Measurements from ENCODE around the gene MELK. TPM values are rescaled to one million over a fixed set of nuclear protein-coding genes. Genes with fewer than 3 reads are reported as not detected.
"Not testable (repeated sequence)": the region's sequence is repeated elsewhere in the genome, so short reads cannot be mapped to it uniquely, and the experiment has no call there.

MELK gene
- total RNA-seq = 10 to 100 TPM; 37.2 to 57.7 TPM

- H3K36me3 Mint-ChIP-seq (ENCODE audit: low read depth) = peaks cover 19% of the 10 kb centered on the region
- H3K4me1 Mint-ChIP-seq = peaks cover 13% of the 10 kb centered on the region
- H3K27me3 Mint-ChIP-seq = no peaks in the 10 kb centered on the region
- H3K4me3 Mint-ChIP-seq = peak within 1 kb of the TSS; percentile 97
- H3K9me3 Mint-ChIP-seq = no peaks in the 10 kb centered on the region
- H3K27ac Mint-ChIP-seq = peak within 1 kb of the TSS; percentile 90
- peak; percentile 85 for ATAC-seq (replicated peaks)
Measured at GRCh38 chr9:36572515-36573418, at the start of gene MELK. Gene MELK (plus strand): TSS chr9:36572895. CDS start chr9:36581682, 8,787 bp downstream.

- Mint-ChIP-seq H3K27ac (no peak overlapping the region), H3K4me3 (no peak overlapping the region), H3K36me3 (ENCODE audit: low read depth) (no peaks in the 10 kb centered on the region), H3K9me3 (no peaks in the 10 kb centered on the region), H3K27me3 (no peaks in the 10 kb centered on the region), H3K4me1 (no peaks in the 10 kb centered on the region)
- ATAC-seq (replicated peaks) = no peak
Measured at GRCh38 chr9:36530224-36530623, 42.5 kb upstream of the MELK start.

- no peaks in the 10 kb centered on the region for H3K36me3 Mint-ChIP-seq (ENCODE audit: low read depth)
- H3K9me3 Mint-ChIP-seq = no peaks in the 10 kb centered on the region
- H3K27me3 Mint-ChIP-seq = no peaks in the 10 kb centered on the region
- no peaks in the 10 kb centered on the region for H3K4me1 Mint-ChIP-seq
- H3K4me3 Mint-ChIP-seq = no peak overlapping the region
- no peak overlapping the region for H3K27ac Mint-ChIP-seq
- ATAC-seq (replicated peaks) = no peak
Measured at GRCh38 chr9:36532353-36532752, 40.3 kb upstream of the MELK start.

DNA sequence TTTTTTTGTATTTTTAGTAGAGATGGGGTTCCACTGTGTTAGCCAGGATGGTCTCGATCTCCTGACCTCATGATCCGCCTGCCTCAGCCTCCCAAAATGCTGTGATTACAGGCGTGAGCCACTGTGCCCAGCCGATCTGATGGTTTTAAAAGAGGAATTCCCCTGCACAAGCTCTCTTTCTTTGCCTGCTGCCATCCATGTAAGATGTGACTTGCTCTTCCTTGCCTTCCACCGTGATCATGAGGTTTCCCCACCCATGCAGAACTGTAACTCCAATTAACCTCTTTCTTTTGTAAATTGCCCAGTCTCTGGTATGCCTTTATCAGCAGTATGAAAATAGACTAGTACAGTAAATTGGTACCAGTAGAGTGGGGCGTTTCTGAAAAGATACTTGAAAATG lies 39.0 kb upstream of the MELK start:
- not testable (repeated sequence) for ATAC-seq (replicated peaks); H3K27ac Mint-ChIP-seq; H3K36me3 Mint-ChIP-seq (ENCODE audit: low read depth); H3K4me3 Mint-ChIP-seq; H3K9me3 Mint-ChIP-seq; H3K4me1 Mint-ChIP-seq; H3K27me3 Mint-ChIP-seq

DNA sequence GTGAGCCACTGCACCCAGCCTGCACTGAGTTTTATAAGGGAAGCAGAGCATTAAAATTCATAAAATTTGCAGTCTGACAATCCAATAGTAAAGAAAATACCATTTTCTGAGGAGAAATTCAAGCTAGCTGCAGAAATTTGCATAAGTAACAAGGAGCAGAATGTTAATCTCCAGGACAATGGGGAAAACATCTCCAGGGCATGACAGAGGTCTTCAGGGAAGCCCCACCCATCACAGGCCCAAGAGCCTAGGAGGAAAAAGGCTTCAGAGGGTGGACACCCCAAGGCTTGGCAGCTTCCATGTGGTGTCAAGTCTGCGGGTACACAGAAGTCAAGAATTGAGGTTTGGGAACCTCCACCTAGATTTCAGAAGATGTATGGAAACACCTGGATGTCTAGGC lies 37.6 kb upstream of the MELK start:
- Mint-ChIP-seq H3K27ac (no peak overlapping the region), H3K9me3 (no peaks in the 10 kb centered on the region), H3K27me3 (no peaks in the 10 kb centered on the region), H3K4me3 (no peak overlapping the region), H3K36me3 (ENCODE audit: low read depth) (no peaks in the 10 kb centered on the region), H3K4me1 (no peaks in the 10 kb centered on the region)
- no peak for ATAC-seq (replicated peaks)

GRCh38 chr9:36537861-36538260 lies 34.8 kb upstream of the MELK start:
- Mint-ChIP-seq H3K36me3 (ENCODE audit: low read depth) (no peaks in the 10 kb centered on the region), H3K4me1 (no peaks in the 10 kb centered on the region), H3K27me3 (no peaks in the 10 kb centered on the region), H3K4me3 (no peak overlapping the region), H3K9me3 (no peaks in the 10 kb centered on the region), H3K27ac (no peak overlapping the region)
- no peak for ATAC-seq (replicated peaks)

DNA sequence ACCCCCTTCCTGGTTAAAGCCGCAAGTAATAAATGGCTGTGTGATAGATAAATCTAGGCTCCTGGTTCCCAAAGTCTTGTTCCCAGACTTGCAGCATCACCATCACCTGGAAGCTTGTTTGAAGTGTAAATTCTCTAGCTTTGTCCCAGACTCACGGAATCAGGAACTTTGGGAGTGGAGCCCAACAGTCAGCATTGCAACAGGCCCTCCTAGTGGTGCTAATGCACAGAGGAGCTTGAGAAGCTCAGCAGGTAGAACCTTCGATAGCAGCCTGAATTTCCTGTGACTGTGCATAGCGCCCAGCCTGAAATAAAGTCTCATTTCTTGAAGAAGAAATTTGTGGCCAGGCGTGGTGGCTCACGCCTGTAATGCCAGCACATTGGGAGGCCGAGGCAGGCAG lies 30.3 kb upstream of the MELK start:
- Mint-ChIP-seq H3K4me3 (no peak overlapping the region), H3K27ac (no peak overlapping the region), H3K4me1 (no peaks in the 10 kb centered on the region), H3K36me3 (ENCODE audit: low read depth) (no peaks in the 10 kb centered on the region), H3K27me3 (no peaks in the 10 kb centered on the region), H3K9me3 (no peaks in the 10 kb centered on the region)
- ATAC-seq (replicated peaks) = no peak

DNA sequence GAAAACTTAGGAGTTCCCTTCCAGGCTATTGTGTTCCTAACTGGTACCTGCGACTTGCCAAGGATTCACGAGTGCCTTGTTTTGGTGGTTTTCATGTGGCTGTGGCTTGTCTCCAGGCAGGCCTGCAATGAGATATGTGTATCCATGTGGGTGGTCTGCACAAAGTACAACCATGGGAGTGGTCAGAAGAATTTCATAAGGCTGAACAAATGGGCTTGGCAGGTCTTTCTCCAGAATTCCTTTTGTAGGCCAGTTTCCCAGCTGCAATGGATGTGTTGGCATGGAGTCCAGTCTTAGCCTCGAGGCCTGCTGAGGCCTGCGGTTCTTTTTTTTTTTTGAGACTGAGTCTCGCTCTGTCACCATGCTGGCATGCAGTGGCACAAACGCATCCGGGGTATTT lies 28.8 kb upstream of the MELK start:
- H3K27ac Mint-ChIP-seq = no peak overlapping the region
- H3K4me3 Mint-ChIP-seq = no peak overlapping the region
- H3K4me1 Mint-ChIP-seq = no peaks in the 10 kb centered on the region
- H3K36me3 Mint-ChIP-seq (ENCODE audit: low read depth) = no peaks in the 10 kb centered on the region
- no peak for ATAC-seq (replicated peaks)
- peaks cover 8% of the 10 kb centered on the region for H3K27me3 Mint-ChIP-seq
- H3K9me3 Mint-ChIP-seq = no peaks in the 10 kb centered on the region

GRCh38 chr9:36547598-36547997 lies 25.1 kb upstream of the MELK start:
- no peak overlapping the region for H3K27ac Mint-ChIP-seq
- ATAC-seq (replicated peaks) = no peak
- no peak overlapping the region for H3K4me3 Mint-ChIP-seq
- H3K4me1 Mint-ChIP-seq = no peaks in the 10 kb centered on the region
- no peaks in the 10 kb centered on the region for H3K36me3 Mint-ChIP-seq (ENCODE audit: low read depth)
- no peaks in the 10 kb centered on the region for H3K9me3 Mint-ChIP-seq
- H3K27me3 Mint-ChIP-seq = peaks cover 8% of the 10 kb centered on the region

GRCh38 chr9:36548454-36548853 lies 24.2 kb upstream of the MELK start:
- no peaks in the 10 kb centered on the region for H3K9me3 Mint-ChIP-seq
- no peak overlapping the region for H3K4me3 Mint-ChIP-seq
- no peaks in the 10 kb centered on the region for H3K4me1 Mint-ChIP-seq
- H3K27ac Mint-ChIP-seq = no peak overlapping the region
- ATAC-seq (replicated peaks) = no peak
- peaks cover 8% of the 10 kb centered on the region for H3K27me3 Mint-ChIP-seq
- H3K36me3 Mint-ChIP-seq (ENCODE audit: low read depth) = no peaks in the 10 kb centered on the region

- Mint-ChIP-seq H3K27ac (no peak overlapping the region), H3K27me3 (peaks cover 8% of the 10 kb centered on the region)
- no peak for ATAC-seq (replicated peaks)
Measured at GRCh38 chr9:36550135-36550534, 22.6 kb upstream of the MELK start.

DNA sequence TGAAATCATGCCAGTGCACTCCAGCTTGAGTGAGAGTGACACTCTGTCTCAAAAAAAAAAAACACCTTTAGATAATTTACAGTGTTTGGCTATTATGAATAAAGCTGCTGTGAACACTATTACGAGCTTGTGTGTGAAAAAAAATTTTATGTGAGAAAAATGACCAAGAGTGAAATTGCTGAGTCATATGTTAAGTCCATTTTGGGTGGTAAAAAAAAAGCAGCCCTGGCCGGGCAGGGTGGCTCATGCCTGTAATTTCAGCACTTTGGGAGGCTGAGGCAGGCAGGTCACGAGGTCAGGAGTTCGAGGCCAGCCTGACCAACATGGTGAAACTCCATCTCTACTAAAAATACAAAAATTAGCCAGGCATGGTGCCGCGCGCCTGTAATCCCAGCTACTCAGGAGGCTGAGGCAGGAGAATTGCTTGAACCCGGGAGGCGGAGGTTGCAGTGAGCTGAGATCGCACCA lies 22.0 kb upstream of the MELK start:
- not testable (repeated sequence) for H3K4me3 Mint-ChIP-seq; H3K27ac Mint-ChIP-seq; H3K36me3 Mint-ChIP-seq (ENCODE audit: low read depth); H3K4me1 Mint-ChIP-seq; H3K9me3 Mint-ChIP-seq; H3K27me3 Mint-ChIP-seq
- ATAC-seq (replicated peaks) = peak; percentile 59

More at GRCh38 chr9:36550135-36550534, 22.6 kb upstream of the MELK start:
- Mint-ChIP-seq H3K4me3 (no peak overlapping the region), H3K9me3 (no peaks in the 10 kb centered on the region), H3K36me3 (ENCODE audit: low read depth) (no peaks in the 10 kb centered on the region), H3K4me1 (no peaks in the 10 kb centered on the region)

DNA sequence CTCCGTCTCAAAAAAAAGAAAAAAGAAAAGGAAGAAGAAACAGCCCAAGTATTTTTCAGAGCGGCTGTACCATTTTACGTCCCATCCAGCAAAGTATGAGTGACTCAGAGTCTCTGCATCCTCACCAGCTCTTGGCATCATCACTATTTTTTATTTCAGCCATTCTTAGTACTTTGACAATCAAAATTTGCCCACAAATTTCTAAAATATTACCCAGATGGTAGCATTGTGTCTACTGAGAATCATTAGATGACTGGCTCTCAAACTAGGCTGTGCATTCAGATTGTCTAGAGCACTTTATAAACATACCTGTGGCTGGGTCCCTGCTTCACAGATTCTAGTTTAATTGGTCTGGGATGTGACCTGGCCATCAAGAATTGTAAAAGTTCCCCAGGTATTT lies 21.6 kb upstream of the MELK start:
- Mint-ChIP-seq H3K27ac (no peak overlapping the region), H3K4me1 (no peaks in the 10 kb centered on the region), H3K36me3 (ENCODE audit: low read depth) (no peaks in the 10 kb centered on the region), H3K4me3 (no peak overlapping the region), H3K9me3 (no peaks in the 10 kb centered on the region), H3K27me3 (peaks cover 8% of the 10 kb centered on the region)
- no peak for ATAC-seq (replicated peaks)

- Mint-ChIP-seq H3K4me3 (no peak overlapping the region), H3K27ac (no peak overlapping the region), H3K27me3 (peaks cover 8% of the 10 kb centered on the region), H3K9me3 (no peaks in the 10 kb centered on the region), H3K4me1 (no peaks in the 10 kb centered on the region), H3K36me3 (ENCODE audit: low read depth) (no peaks in the 10 kb centered on the region)
- ATAC-seq (replicated peaks) = no peak
Measured at GRCh38 chr9:36551910-36552309, 20.8 kb upstream of the MELK start.

GRCh38 chr9:36559036-36559695 lies 13.5 kb upstream of the MELK start:
- Mint-ChIP-seq H3K4me3 (no peak overlapping the region), H3K36me3 (ENCODE audit: low read depth) (no peaks in the 10 kb centered on the region), H3K9me3 (no peaks in the 10 kb centered on the region), H3K27me3 (no peaks in the 10 kb centered on the region), H3K4me1 (no peaks in the 10 kb centered on the region), H3K27ac (no peak overlapping the region)
- ATAC-seq (replicated peaks) = no peak

Measured in activated T-helper 17 cell treated with anti-CD3 and anti-CD28 coated beads, Interleukin-2, amount 50 U/mL, for 72 hours (primary cell).